Kidney (tissue), 14 donors: ENCODE results near the gene ACOT13. TPM values are rescaled to one million over a fixed set of nuclear protein-coding genes. Genes with fewer than 3 reads are reported as not detected.

Source experiments
- DNase-seq, 5 donors: peaks; one replicate each; pipeline ENCODE4 v3.0.0-alpha.2; 2013 to 2020
- FAIRE-seq: peaks from 2 replicates; lab custom pipeline; 2012; peaks lifted over from hg19 to GRCh38; lab: Jason Lieb, UNC
- H3K27ac ChIP-seq, 2 donors: one replicate each; pipeline ENCODE4 v1.7.0; 2013; ENCODE audit warnings: low read depth in 2 of 2, low read length in 2 of 2, inconsistent platforms in 1 of 2
- H3K27me3 ChIP-seq: one replicate; pipeline ENCODE4 v1.7.1; 2013; ENCODE audit warnings: low read length, inconsistent platforms; ENCODE audit not compliant: control insufficient read depth, insufficient read depth
- H3K36me3 ChIP-seq, 3 donors: one replicate each; pipeline versions ENCODE4 v1.7.0 to v1.7.1; 2013; ENCODE audit warnings: low read length in 3 of 3, control low read depth in 1 of 3, inconsistent platforms in 1 of 3; ENCODE audit not compliant: insufficient read depth in 3 of 3, control insufficient read depth in 2 of 3
- H3K4me1 ChIP-seq, 3 donors: one replicate each; pipeline versions ENCODE4 v1.7.0 to v1.7.1; 2013; ENCODE audit warnings: low read length in 3 of 3, inconsistent platforms in 1 of 3, low read depth in 1 of 3; ENCODE audit not compliant: control insufficient read depth in 2 of 3, insufficient read depth in 2 of 3
- H3K4me3 ChIP-seq, 3 donors: one replicate each; pipeline versions ENCODE4 v1.7.0 to v1.8.1; 2013; ENCODE audit warnings: low read length in 3 of 3, control low read depth in 1 of 3, inconsistent platforms in 1 of 3
- H3K9ac ChIP-seq, 3 donors: one replicate each; pipeline versions ENCODE4 v1.7.0 to v1.7.1; 2013; ENCODE audit warnings: low read length in 3 of 3, control low read depth in 1 of 3, inconsistent platforms in 1 of 3
- H3K9me3 ChIP-seq, 3 donors: one replicate each; pipeline versions ENCODE4 v1.7.0 to v1.7.1; 2013; ENCODE audit warnings: low read length in 3 of 3, control low read depth in 1 of 3, inconsistent platforms in 1 of 3; ENCODE audit not compliant: control insufficient read depth in 2 of 3, insufficient read depth in 1 of 3
- CTCF ChIP-seq: IDR thresholded peaks from 3 replicates; pipeline ENCODE4 v1.5.1; 2012; ENCODE audit warnings: mild to moderate bottlenecking, moderate library complexity, borderline replicate concordance; ENCODE audit not compliant: insufficient read depth; ENCODE audit errors: extremely low read depth
- intact Hi-C: fragments of 100-400 bp; cut with DNase I; formaldehyde crosslinking; loops from one replicate; pipeline ENCODE4 v1.11.1; 2022
- polyA plus RNA-seq: library from polyadenylated mRNA; stranded (reverse); fragments of 350-450 nt; fragmentation: Illumina TruSeq; extraction: RNeasy Lipid Tissue Mini Kit (QIAGEN cat#74804); gene quantifications from one replicate; pipeline ENCODE4 v1.2.3, GENCODE V29; 2014; ENCODE audit warnings: low read depth, low replicate concordance; ENCODE audit not compliant: insufficient read depth
- total RNA-seq: library from RNA; stranded (reverse); fragmentation: NEBNext Ultra II Directional; extraction: Animal tissue kit (Norgen Biotek cat#: 25700); gene quantifications from one replicate; pipeline ENCODE4 v1.2.1, GENCODE V29; 2021
- donor health status: control.
- donor health status: control.
- donor health status: control.
- donor health status: control.
- donor health status: control.
- donor health status: DM: yes; HTN: yes; CAD: no.
- donor health status: Normal renal cell carcinoma (clear cell type).

Gene ACOT13
- total and polyA plus RNA-seq, 2 donors from 2014 or later: 15.3 to 109 TPM

DNA sequence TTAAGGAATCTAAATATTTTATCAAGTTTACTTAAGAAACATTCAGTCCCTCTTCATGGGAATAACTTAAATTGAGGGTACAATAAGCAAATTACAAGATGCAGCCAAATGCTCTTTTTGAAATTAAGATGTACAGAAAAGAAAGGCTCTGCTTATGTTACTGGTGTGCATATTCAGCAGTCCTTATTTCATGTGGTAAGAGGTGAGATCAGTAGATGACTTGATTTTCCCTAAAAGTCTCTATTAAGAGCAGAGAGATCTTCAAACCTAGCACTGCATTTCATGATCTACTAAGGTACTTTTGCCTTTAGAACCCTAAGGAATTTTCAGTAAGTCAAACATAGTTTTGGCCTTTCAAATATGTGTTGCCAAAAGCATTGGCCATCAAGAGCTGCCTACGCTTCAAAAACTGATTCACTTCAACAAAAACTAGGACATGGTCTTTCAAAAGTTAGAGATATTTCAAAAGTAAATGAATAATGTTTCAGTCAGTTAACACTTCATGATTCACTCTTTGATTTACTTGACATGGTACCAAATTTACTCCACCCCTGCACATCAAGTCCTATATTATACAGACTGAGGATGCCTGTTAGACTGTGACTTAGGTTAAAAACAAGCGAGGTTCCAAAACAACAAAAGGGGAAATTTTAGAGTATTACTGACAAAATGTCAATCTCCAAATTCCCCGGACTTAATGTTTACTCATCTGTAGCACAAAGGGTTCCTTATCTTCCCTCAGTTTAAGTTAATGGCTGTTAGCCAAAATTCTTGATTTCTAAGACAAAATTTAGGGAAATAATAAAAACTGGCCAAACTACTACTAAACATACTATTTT, 32.9 kb downstream of the ACOT13 start:
- Histone ChIP-seq H3K4me1 (no peaks in the 10 kb centered on the region), H3K36me3 (peaks cover 7 to 26% (median 14%) of the 10 kb centered on the region in 3 donors), H3K9ac (no peak overlapping the region), H3K4me3 (no peak overlapping the region), H3K27me3 (no peaks in the 10 kb centered on the region), H3K27ac (no peak overlapping the region), H3K9me3 (no peaks in the 10 kb centered on the region)
- no peak for TF ChIP-seq CTCF
- no peak for FAIRE-seq
- intact Hi-C loops: loop anchor here (10.0 kb wide), 1 partner anchor 115 kb away; no protein-coding TSS in a partner anchor
- no peak for DNase-seq

- Histone ChIP-seq H3K4me1 (no peaks in the 10 kb centered on the region), H3K27me3 (no peaks in the 10 kb centered on the region), H3K27ac (no peak overlapping the region), H3K9me3 (no peaks in the 10 kb centered on the region), H3K9ac (no peak overlapping the region), H3K4me3 (no peak overlapping the region), H3K36me3 (peaks cover 10 to 47% (median 31%) of the 10 kb centered on the region in 3 donors)
- FAIRE-seq: no peak
- TF ChIP-seq CTCF: no peak
- no peak for DNase-seq
- intact Hi-C loops: no loop called here
Observed at GRCh38 chr6:24702720-24703282, 35.9 kb downstream of the ACOT13 start.

DNA sequence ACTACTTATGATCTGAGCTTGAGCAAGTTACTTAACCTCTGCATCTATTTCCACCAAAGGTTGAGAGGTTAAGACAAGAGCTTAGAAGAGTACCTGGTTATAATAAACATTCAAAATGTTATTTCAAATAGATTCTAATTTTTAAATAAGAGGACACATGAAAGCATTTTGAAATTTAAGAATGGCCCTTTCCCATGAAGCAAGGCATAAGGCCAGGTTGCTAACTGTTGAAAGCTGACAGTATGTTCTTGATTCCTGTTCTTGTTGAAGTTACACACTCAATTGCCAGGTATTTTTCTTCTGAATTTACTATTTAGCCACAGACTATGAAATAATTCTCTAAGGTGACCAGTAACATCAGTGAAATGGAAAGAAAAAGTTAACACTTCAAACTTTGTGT, 37.6 kb downstream of the ACOT13 start:
- FAIRE-seq (no peak), DNase-seq (no peak)
- H3K4me1 ChIP-seq: no peaks in the 10 kb centered on the region
- TF ChIP-seq CTCF: no peak
- no peaks in the 10 kb centered on the region for H3K9me3 ChIP-seq
- no peak overlapping the region for H3K9ac ChIP-seq
- no peak overlapping the region for H3K27ac ChIP-seq
- H3K4me3 ChIP-seq: no peak overlapping the region
- intact Hi-C loops: no loop called here
- peaks cover 12 to 63% (median 41%) of the 10 kb centered on the region in 3 donors for H3K36me3 ChIP-seq
- H3K27me3 ChIP-seq: no peaks in the 10 kb centered on the region
